A549 (cell line): Measurements from ENCODE around the gene ULK1. TPM values are rescaled to one million over a fixed set of nuclear protein-coding genes. Genes with fewer than 3 reads are reported as not detected.
"Not testable (repeated sequence)": the region's sequence is repeated elsewhere in the genome, so short reads cannot be mapped to it uniquely, and the experiment has no call there.

Source experiments
- ATAC-seq, 2 experiments: fragments of 200-7000 bp in 1 of 2; fragments of >200 bp in 1 of 2; cut with Nextera tagmentation in 1 of 2; cut with Tn5 transposase in 1 of 2; 3 replicates each; pipeline versions ENCODE4 v1.8.0 to v1.9.1; 2018 to 2020; ENCODE audit warnings: mild to moderate bottlenecking in 1 of 2, moderate library complexity in 1 of 2
- CTCF ChIA-PET: fragments of 300-600 bp; sonication (Branson Sonifier 250); formaldehyde crosslinking; extraction: SDS; loops from one replicate; lab custom pipeline; 2021; ENCODE audit warnings: antibody characterized with exemption, inconsistent platforms; lab: Yijun Ruan, JAX
- POLR2A ChIA-PET: fragments of 350-600 bp; formaldehyde crosslinking; extraction: SDS; loops from one replicate; lab custom pipeline; 2021; ENCODE audit warnings: antibody characterized with exemption, inconsistent platforms; lab: Yijun Ruan, JAX
- DNase-seq, 2 experiments: peaks; one replicate each; pipeline versions ENCODE4 v3.0.0 to v3.0.0-alpha.2; 2011 to 2016; ENCODE audit warnings: low read depth in 1 of 2, low spot score in 1 of 2
- FAIRE-seq: peaks from 2 replicates; lab custom pipeline; 2011; peaks lifted over from hg19 to GRCh38; lab: Jason Lieb, UNC
- H3K27ac ChIP-seq, 2 experiments: fragments of >200 bp; sonication (Bioruptor Twin); formaldehyde crosslinking; 3 replicates each; pipeline ENCODE4 v1.5.1; 2016 to 2017
- H3K4me1 ChIP-seq: fragments of >200 bp; sonication (Bioruptor Twin); formaldehyde crosslinking; 3 replicates; pipeline ENCODE4 v1.6.1; 2016
- H3K4me2 ChIP-seq: fragments of >200 bp; sonication (Bioruptor Twin); formaldehyde crosslinking; 3 replicates; pipeline ENCODE4 v1.6.1; 2016
- H3K4me3 ChIP-seq: fragments of >200 bp; sonication (Bioruptor Twin); formaldehyde crosslinking; 3 replicates; pipeline ENCODE4 v1.5.1; 2016
- H3K9me3 ChIP-seq: fragments of >200 bp; sonication (Bioruptor Twin); formaldehyde crosslinking; 3 replicates; pipeline ENCODE4 v1.6.1; 2016
- CBX2 ChIP-seq: fragments of 200-600 bp; sonication (generic); IDR thresholded peaks from 2 replicates; pipeline ENCODE4 v1.6.1; 2016; ENCODE audit warnings: low read depth, mild to moderate bottlenecking, borderline replicate concordance
- CBX8 ChIP-seq: fragments of 200-600 bp; sonication (generic); IDR thresholded peaks from 2 replicates; pipeline ENCODE4 v1.6.1; 2016
- CHD4 ChIP-seq: fragments of 200-600 bp; sonication (generic); IDR thresholded peaks from 2 replicates; pipeline ENCODE4 v1.6.1; 2016; ENCODE audit warnings: antibody characterized with exemption, mild to moderate bottlenecking, borderline replicate concordance
- EP300 ChIP-seq, 2 experiments: fragments of >200 bp; sonication (Bioruptor Twin); formaldehyde crosslinking; IDR thresholded peaks; 2 replicates in 1 of 2; 3 replicates in 1 of 2; pipeline ENCODE4 v1.6.1; 2016 to 2017
- FOSB ChIP-seq: fragments of 250-450 bp; sonication (Bioruptor Pico); IDR thresholded peaks from 2 replicates; pipeline ENCODE4 v1.5.0; 2020; ENCODE audit warnings: mild to moderate bottlenecking, moderate library complexity
- HOXA7 ChIP-seq: fragments of 250-450 bp; sonication (Bioruptor Pico); IDR thresholded peaks from 2 replicates; pipeline ENCODE4 v1.5.0; 2020; ENCODE audit warnings: mild to moderate bottlenecking, moderate library complexity
- JUNB ChIP-seq: fragments of >200 bp; sonication (Bioruptor Twin); formaldehyde crosslinking; IDR thresholded peaks from 2 replicates; pipeline ENCODE4 v1.6.1; 2016
- KDM1A ChIP-seq: fragments of 200-600 bp; sonication (generic); IDR thresholded peaks from 2 replicates; pipeline ENCODE4 v1.6.1; 2016; ENCODE audit warnings: low read depth, mild to moderate bottlenecking
- KDM5A ChIP-seq: fragments of 200-600 bp; sonication (generic); IDR thresholded peaks from 2 replicates; pipeline ENCODE4 v1.6.1; 2016; ENCODE audit warnings: antibody characterized with exemption, mild to moderate bottlenecking
- MAFK ChIP-seq: fragments of 450-650 bp; IDR thresholded peaks from 2 replicates; pipeline ENCODE4 v1.6.1; 2014; ENCODE audit not compliant: partially characterized antibody
- POLR2A ChIP-seq: IDR thresholded peaks from 2 replicates; pipeline ENCODE4 v1.6.1; 2012; ENCODE audit warnings: mild to moderate bottlenecking, low read length
- RCOR1 ChIP-seq: fragments of 150-350 bp; IDR thresholded peaks from 2 replicates; pipeline ENCODE4 v1.6.1; 2014; ENCODE audit warnings: antibody characterized with exemption, low read length, low read depth
- RFX5 ChIP-seq: fragments of 450-650 bp; IDR thresholded peaks from 2 replicates; pipeline ENCODE4 v1.7.1; 2014; ENCODE audit warnings: antibody characterized with exemption, mild to moderate bottlenecking, moderate library complexity
- TFCP2L1 ChIP-seq: fragments of 250-450 bp; sonication (Bioruptor Pico); IDR thresholded peaks from 2 replicates; pipeline ENCODE4 v1.5.0; 2021; ENCODE audit warnings: mild to moderate bottlenecking
- ZC3H11A ChIP-seq: fragments of 450-650 bp; IDR thresholded peaks from 2 replicates; pipeline ENCODE4 v1.6.1; 2014; ENCODE audit warnings: antibody characterized with exemption, mild to moderate bottlenecking
- ZNF302 ChIP-seq: fragments of 250-450 bp; sonication (Bioruptor Pico); IDR thresholded peaks from 2 replicates; pipeline ENCODE4 v1.9.0; 2021; ENCODE audit warnings: inconsistent platforms, mild to moderate bottlenecking, moderate library complexity
- WGBS: methylation state at CpG from one replicate; pipeline ENCODE4 v1.1.6; 2017; ENCODE audit errors: missing lambda C conversion rate; 5-methylcytosine and 5-hydroxymethylcytosine counted together
- polyA plus RNA-seq, 4 experiments: library from polyadenylated mRNA; depleted of rRNA in 3 of 4; stranded (reverse); fragments of >200 nt; fragmentation: RNase III in 1 of 4; extraction: RNeasy Plus Mini Kit Qiagen cat#74134 plus additional on column Dnase treatment in 1 of 4; gene quantifications; 2 replicates in 3 of 4; 3 replicates in 1 of 4; pipeline ENCODE4 v1.2.3, GENCODE V29; 2011 to 2017
- TF ChIP-seq, protein P1 (sequence below): fragments of 250-450 bp; sonication (Bioruptor Pico); IDR thresholded peaks from 2 replicates; pipeline ENCODE4 v1.5.0; 2020; ENCODE audit warnings: low read depth, mild to moderate bottlenecking, moderate library complexity
- TF ChIP-seq, protein P2 (sequence below): fragments of 200-600 bp; sonication (generic); IDR thresholded peaks from 2 replicates; pipeline ENCODE4 v1.6.1; 2016; ENCODE audit warnings: antibody characterized with exemption, mild to moderate bottlenecking, moderate library complexity
- TF ChIP-seq, protein P3 (sequence below): fragments of >200 bp; sonication (Bioruptor Twin); formaldehyde crosslinking; IDR thresholded peaks from 2 replicates; pipeline ENCODE4 v1.6.1; 2016

ULK1 gene
- polyA plus RNA-seq, 2 of the 4 experiments (the other 2 are of a cell fraction), result 15.1 to 46.2 TPM

DNA sequence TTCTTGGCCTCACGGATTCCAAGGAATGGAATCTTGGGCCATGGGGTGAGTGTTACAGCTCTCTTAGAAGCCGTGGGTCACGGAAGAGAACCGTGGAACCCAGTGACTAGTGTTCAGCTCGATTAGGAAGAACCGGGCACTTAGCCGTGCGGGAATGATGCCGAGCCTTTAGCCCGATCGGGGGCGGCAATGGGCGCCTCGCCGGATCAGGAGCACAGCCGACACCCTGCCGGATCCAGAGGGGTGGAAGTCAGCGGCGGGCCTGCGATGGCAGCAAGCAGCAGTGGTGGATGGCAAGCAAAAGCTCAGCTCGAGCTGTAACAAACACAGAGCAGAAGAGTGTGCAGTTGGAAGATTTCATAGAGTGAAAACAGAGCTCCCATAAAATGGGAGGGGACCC lies 21.1 kb upstream of the ULK1 start:
- H3K4me1 ChIP-seq, result peaks cover 30% of the 10 kb centered on the region
- no peak for TF ChIP-seq RFX5
- no peak for TF ChIP-seq CBX8
- TF ChIP-seq HOXA7, result no peak
- DNase-seq (no peak), FAIRE-seq (no peak), ATAC-seq (no peak)
- CTCF ChIA-PET, result interaction anchor here (1.1 to 2.6 kb wide), 6 partner anchors 9 to 38 kb away, joined by 3 to 15 read pairs (median 4); no protein-coding TSS in a partner anchor
- no peak overlapping the region for H3K4me2 ChIP-seq
- no peak overlapping the region for H3K4me3 ChIP-seq
- H3K27ac ChIP-seq, result peak overlapping the region; percentile 83 to 96; a peak in 5 of 6 replicates
- POLR2A ChIA-PET, result no interaction called here
- H3K9me3 ChIP-seq, result no peaks in the 10 kb centered on the region
- 96% methylated on average over 21 of the region's 21 CpGs for WGBS

DNA sequence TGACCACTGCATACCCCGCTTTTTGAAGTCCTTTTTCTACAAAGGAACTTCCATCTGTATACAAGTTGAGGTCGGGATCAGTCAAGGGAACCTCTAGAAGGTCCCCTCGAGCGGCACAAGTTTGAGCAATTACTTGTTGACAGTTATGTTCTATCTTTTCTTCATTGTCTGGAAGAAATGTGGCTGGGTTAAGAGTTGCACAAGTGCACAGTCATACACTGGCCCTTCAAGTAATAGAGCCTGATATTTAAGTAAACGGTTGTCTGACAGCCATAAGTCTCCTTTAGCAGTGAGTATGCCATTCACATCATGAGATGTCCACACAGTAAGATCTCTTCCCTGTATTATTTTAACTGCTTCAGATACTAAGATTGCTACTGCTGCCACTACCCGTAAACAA lies 19.4 kb upstream of the ULK1 start:
- FAIRE-seq, H3K4me3 ChIP-seq, POLR2A ChIA-PET, H3K9me3 ChIP-seq, H3K4me2 ChIP-seq, ATAC-seq, DNase-seq, CTCF ChIA-PET: not testable (repeated sequence)
- peaks cover 23% of the 10 kb centered on the region for H3K4me1 ChIP-seq
- 87% methylated on average over 6 of the region's 6 CpGs for WGBS
- H3K27ac ChIP-seq, result 0 out of 6 replicates have a peak overlapping the region, but pooled peaks of 1 of the 2 experiments have one; percentile 29

DNA sequence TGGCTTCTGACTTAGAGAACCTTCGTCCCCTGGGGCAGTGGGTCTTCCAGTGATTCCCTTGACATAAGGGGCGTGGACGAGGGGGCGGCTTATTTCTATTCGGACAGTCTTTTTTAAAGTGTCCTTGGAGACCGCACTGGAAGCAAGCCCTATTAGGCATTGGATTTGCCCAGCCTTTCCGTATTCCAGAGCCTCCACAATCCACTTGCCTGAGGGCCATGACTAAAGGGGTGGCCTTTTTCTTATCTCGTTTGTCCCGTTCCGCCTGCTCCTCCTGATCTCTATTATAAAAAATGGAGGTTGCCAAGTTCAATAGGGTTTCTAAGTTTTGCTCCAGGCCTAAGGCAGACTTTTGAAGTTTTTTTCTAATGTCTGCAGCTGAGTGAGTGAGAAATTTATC lies 17.2 kb upstream of the ULK1 start:
- WGBS, result 87% methylated on average over 10 of the region's 10 CpGs
- H3K4me2 ChIP-seq, H3K9me3 ChIP-seq, H3K4me1 ChIP-seq, DNase-seq, ATAC-seq, POLR2A ChIA-PET, H3K4me3 ChIP-seq, CTCF ChIA-PET, FAIRE-seq: not testable (repeated sequence)
- H3K27ac ChIP-seq, result 0 out of 6 replicates have a peak overlapping the region, but pooled peaks of 1 of the 2 experiments have one; percentile 1

DNA sequence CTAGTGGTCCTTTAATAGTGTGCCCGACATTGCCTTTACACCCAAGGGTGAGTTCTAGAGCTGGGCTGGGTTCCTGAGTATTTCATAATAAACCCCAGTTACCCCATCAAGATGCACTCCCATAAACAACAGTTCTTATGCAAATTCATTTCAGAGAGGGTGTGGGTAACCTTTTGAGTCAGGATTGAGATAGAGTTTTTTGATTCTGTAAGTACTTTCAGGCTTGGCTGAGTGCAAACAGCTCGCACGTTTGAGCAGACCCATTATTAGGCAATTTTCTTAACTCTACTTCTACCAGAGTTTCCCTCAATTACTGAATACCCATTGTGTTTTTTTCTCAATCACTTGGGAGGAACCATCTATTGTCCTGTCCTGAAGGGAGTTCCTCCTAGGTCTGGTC lies 16.0 kb upstream of the ULK1 start:
- H3K4me2 ChIP-seq, ATAC-seq, H3K4me1 ChIP-seq, H3K9me3 ChIP-seq, H3K4me3 ChIP-seq, POLR2A ChIA-PET, H3K27ac ChIP-seq, FAIRE-seq, CTCF ChIA-PET, DNase-seq: not testable (repeated sequence)
- WGBS, result 76% methylated on average over 3 of the region's 3 CpGs

DNA sequence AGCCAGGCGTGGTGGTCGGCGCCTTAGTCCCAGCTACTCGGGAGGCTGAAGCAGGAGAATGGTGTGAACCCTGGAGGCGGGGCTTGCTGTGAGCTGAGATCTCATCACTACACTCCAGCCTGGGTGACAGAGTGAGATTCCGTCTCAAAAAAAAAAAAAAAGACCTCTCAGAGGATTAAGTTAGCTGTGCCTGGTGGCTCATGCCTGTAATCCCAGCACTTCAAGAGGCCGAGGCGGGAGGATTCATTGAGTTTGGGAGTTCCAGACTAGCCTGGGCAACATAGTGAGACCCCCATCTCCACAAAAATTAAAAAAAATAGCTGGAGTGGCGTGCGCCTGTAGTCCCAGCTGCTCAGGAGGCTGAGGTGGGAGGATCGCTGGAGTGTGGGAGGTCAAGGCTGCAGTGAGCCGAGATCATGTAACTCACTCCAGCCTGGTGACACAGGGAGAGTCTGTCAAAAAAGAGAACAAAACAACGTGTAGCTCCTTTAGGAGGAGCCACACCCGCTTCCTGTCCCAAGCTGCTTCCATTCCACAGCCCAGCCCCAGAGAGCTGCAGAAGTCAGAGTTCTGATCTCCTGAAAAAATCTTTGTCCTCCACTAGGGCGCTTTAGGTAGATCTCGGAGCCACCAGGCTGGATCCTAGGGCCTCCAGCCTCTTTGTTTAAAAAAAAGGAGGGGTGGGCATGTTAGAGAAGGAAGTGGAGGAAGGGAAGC lies 11.5 kb upstream of the ULK1 start:
- Histone ChIP-seq H3K9me3 (peaks cover 13% of the 10 kb centered on the region), H3K4me3 (no peak overlapping the region)
- CTCF ChIA-PET, result interaction anchor here (1.0 to 1.7 kb wide), 2 partner anchors 10 to 13 kb away, joined by 4 to 7 read pairs; no protein-coding TSS in a partner anchor
- TF ChIP-seq ZNF302 (CRISPR knock-in tag), result no peak
- no peak for TF ChIP-seq POLR2A
- no peak for TF ChIP-seq FOSB (CRISPR knock-in tag)
- TF ChIP-seq, protein P1, sequence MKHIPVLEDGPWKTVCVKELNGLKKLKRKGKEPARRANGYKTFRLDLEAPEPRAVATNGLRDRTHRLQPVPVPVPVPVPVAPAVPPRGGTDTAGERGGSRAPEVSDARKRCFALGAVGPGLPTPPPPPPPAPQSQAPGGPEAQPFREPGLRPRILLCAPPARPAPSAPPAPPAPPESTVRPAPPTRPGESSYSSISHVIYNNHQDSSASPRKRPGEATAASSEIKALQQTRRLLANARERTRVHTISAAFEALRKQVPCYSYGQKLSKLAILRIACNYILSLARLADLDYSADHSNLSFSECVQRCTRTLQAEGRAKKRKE, result no peak
- no peak for TF ChIP-seq RCOR1
- TF ChIP-seq MAFK, result no peak
- TF ChIP-seq KDM1A, result no peak
- TF ChIP-seq, protein P2, sequence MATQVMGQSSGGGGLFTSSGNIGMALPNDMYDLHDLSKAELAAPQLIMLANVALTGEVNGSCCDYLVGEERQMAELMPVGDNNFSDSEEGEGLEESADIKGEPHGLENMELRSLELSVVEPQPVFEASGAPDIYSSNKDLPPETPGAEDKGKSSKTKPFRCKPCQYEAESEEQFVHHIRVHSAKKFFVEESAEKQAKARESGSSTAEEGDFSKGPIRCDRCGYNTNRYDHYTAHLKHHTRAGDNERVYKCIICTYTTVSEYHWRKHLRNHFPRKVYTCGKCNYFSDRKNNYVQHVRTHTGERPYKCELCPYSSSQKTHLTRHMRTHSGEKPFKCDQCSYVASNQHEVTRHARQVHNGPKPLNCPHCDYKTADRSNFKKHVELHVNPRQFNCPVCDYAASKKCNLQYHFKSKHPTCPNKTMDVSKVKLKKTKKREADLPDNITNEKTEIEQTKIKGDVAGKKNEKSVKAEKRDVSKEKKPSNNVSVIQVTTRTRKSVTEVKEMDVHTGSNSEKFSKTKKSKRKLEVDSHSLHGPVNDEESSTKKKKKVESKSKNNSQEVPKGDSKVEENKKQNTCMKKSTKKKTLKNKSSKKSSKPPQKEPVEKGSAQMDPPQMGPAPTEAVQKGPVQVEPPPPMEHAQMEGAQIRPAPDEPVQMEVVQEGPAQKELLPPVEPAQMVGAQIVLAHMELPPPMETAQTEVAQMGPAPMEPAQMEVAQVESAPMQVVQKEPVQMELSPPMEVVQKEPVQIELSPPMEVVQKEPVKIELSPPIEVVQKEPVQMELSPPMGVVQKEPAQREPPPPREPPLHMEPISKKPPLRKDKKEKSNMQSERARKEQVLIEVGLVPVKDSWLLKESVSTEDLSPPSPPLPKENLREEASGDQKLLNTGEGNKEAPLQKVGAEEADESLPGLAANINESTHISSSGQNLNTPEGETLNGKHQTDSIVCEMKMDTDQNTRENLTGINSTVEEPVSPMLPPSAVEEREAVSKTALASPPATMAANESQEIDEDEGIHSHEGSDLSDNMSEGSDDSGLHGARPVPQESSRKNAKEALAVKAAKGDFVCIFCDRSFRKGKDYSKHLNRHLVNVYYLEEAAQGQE, result no peak
- no peak for TF ChIP-seq TFCP2L1 (CRISPR knock-in tag)
- TF ChIP-seq CBX2, result no peak
- TF ChIP-seq CBX8, result no peak
- no peak for TF ChIP-seq KDM5A
- TF ChIP-seq, protein P3, sequence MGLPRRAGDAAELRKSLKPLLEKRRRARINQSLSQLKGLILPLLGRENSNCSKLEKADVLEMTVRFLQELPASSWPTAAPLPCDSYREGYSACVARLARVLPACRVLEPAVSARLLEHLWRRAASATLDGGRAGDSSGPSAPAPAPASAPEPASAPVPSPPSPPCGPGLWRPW, result no peak
- no peak for TF ChIP-seq JUNB
- TF ChIP-seq ZC3H11A, result no peak
- no peak for TF ChIP-seq CHD4
- no peak for TF ChIP-seq EP300 (IDR thresholded peaks at IDR 0.05)
- TF ChIP-seq, all 56 proteins: peak for 0
- POLR2A ChIA-PET, result no interaction called here
- DNase-seq (peak; percentile 38 to 59), ATAC-seq (peak; percentile 87 to 90), FAIRE-seq (no peak)
- Histone ChIP-seq H3K4me2 (peak overlapping the region; percentile 15; the same call in 1 of the 3 replicates), H3K27ac (peak overlapping the region; percentile 37 to 70; a peak in 5 of 6 replicates), H3K4me1 (peaks cover 12% of the 10 kb centered on the region)
- WGBS, result 82% methylated on average over 16 of the region's 16 CpGs
